Bronchial epithelial cell (primary cell): ENCODE data around the gene ABCF1. TPM values are rescaled to one million over a fixed set of nuclear protein-coding genes. Genes with fewer than 3 reads are reported as not detected.

Source experiments
- DNase-seq: peaks from one replicate; pipeline ENCODE4 v3.0.0-alpha.2; 2010; ENCODE audit warnings: low read depth
- FAIRE-seq: peaks from 2 replicates; lab custom pipeline; 2011; peaks lifted over from hg19 to GRCh38; lab: Jason Lieb, UNC
- H3K27me3 ChIP-seq: 2 replicates; pipeline ENCODE4 v1.5.1; 2011; ENCODE audit warnings: low read length; ENCODE audit not compliant: control insufficient read depth, insufficient read depth
- H3K36me3 ChIP-seq: 2 replicates; pipeline ENCODE4 v1.5.1; 2011; ENCODE audit warnings: low read length; ENCODE audit not compliant: control insufficient read depth, insufficient read depth
- H3K4me3 ChIP-seq: 2 replicates; pipeline ENCODE4 v1.5.1; 2011; ENCODE audit warnings: mild to moderate bottlenecking, low read depth, low read length, control low read depth
- total RNA-seq: library from RNA; depleted of rRNA; stranded (reverse); fragments of >200 nt; gene quantifications from 2 replicates; pipeline ENCODE4 v1.2.1, GENCODE V29; 2014
- TF ChIP-seq, protein P1 (sequence below): IDR thresholded peaks from 2 replicates; pipeline ENCODE4 v1.5.1; 2011; ENCODE audit warnings: mild to moderate bottlenecking, moderate library complexity, low read length, control low read depth, inconsistent platforms; ENCODE audit not compliant: insufficient read depth, severe bottlenecking

The ABCF1 gene
- total RNA-seq, 1 donor from 2014 or later: 31.9 TPM

DNA sequence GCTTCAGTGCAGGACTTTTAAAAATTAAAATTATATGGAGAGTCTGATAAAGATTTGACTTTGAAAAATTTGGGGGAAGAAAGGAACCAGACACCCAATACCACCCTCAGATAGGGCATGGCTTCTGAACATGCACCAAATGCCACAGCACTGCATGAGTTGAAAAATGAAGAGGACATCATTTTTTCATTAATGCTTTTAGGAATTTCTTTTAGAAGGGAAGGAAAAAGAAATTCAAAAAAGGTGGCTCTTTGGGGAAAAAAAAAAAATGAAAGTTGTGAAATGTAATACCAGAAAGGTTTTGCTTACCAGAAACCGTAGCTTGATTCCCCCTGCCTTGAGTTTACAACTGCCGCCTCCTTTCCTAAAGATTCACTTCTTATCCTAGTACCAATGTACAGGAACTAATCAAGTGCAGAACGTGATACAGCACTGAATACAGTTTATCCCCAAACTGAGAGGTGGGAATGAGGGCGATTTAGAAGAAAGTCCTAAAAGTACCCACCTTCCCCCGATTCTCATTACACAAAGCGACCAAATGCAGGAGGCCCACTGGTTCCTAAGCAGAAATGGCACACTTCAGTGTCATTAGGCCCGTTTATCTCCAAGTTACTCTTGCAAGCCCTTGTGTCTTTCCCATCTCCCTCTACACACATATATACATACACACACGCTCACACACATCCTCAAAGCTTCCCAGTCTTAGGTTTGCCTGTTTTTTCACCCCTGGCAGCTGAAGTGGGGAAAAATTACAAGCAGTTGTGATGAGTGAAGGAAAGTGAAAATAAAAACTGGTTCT, 43.0 kb downstream of the ABCF1 start:
- Histone ChIP-seq H3K4me3 (peak overlapping the region; percentile 0), H3K27me3 (no peaks in the 10 kb centered on the region), H3K36me3 (peaks cover 11% of the 10 kb centered on the region)
- DNase-seq: no peak
- FAIRE-seq: no peak
- TF ChIP-seq, protein P1, sequence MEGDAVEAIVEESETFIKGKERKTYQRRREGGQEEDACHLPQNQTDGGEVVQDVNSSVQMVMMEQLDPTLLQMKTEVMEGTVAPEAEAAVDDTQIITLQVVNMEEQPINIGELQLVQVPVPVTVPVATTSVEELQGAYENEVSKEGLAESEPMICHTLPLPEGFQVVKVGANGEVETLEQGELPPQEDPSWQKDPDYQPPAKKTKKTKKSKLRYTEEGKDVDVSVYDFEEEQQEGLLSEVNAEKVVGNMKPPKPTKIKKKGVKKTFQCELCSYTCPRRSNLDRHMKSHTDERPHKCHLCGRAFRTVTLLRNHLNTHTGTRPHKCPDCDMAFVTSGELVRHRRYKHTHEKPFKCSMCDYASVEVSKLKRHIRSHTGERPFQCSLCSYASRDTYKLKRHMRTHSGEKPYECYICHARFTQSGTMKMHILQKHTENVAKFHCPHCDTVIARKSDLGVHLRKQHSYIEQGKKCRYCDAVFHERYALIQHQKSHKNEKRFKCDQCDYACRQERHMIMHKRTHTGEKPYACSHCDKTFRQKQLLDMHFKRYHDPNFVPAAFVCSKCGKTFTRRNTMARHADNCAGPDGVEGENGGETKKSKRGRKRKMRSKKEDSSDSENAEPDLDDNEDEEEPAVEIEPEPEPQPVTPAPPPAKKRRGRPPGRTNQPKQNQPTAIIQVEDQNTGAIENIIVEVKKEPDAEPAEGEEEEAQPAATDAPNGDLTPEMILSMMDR: no peak

GRCh38 chr6:30614843-30615218, 43.6 kb downstream of the ABCF1 start:
- H3K4me3 ChIP-seq: peak overlapping the region; percentile 64
- DNase-seq: peak; percentile 96
- no peak for FAIRE-seq
- peaks cover 15% of the 10 kb centered on the region for H3K36me3 ChIP-seq
- H3K27me3 ChIP-seq: no peaks in the 10 kb centered on the region
- TF ChIP-seq, protein P1: no peak

DNA sequence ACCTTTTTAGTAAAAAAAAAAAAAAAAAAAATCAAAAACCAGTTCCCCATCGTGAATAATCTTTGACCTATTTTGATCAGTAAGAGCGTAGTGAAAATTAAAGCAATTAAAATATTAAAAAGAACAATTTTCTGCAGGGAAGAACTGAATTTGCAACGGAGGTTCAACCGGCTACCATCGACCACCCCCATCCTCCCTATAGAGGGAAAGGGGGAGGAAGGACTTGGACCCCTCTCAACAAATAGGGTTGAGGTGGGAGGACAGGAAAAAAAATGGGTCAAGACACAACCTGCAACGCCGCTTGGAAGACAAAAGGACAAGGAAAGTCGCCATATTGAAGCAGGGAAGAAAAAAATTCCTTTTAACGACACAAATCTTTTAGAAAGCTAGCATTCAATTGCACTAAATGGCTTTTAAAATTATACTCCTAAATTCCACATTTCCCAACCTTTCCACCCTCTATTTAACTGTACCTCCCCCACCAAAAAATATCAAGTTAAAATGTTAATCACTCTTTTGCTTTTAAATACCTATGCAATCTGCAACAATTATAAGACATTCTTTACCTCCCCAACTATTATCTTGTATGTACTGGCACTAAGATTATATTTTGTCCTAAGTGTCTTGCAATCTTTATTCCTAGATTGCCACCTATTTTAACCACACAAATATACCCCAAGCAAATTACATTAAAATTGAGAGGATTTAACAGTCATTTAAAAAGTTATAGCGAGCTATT, 44.1 kb downstream of the ABCF1 start:
- FAIRE-seq (no peak), DNase-seq (peak; percentile 67)
- TF ChIP-seq, protein P1: no peak

DNA sequence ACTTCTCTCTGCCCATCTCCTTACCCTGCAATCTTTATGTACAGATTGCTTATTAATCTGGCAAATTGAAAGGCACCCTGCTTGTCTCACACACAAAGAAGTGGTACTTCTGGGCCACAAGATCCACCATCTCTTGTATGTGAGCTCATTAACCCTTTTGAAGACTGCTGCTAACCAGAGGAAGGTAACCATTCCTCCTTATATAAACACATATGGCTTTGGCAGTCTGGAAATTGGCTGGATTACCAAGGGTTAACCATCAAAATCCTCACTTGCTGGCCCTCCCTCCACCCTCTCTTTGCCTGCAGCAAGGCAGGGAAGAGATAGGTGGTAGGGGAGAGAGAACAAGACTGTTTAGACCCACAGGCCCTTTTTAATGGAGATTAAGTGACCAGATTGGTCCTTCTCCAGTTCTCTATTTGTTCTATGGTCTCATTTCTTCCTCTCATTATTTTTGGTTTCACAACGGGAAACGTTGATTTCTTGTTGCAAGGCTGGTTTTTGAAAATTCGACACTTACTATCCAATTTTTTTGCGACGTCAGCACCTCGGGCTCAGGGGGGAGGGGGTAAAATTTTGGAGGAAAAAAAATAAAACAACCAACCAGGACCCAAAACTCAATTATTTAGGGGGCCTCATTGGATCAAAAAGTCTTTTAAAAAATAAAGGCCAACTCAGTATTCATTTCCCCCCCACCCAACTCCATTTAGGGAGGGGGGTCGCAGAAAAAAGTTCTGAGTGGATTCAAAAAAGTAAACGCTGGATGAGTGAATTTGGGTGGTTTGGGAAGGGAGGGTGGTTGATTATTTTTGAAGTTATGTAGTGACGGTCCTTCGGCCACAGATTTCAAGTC, 44.9 kb downstream of the ABCF1 start:
- Histone ChIP-seq H3K36me3 (peaks cover 15% of the 10 kb centered on the region), H3K27me3 (no peaks in the 10 kb centered on the region), H3K4me3 (peak overlapping the region; percentile 64)
- TF ChIP-seq, protein P1: no peak
- DNase-seq: no peak
- no peak for FAIRE-seq

More for the DNA sequence above, 44.1 kb downstream of the ABCF1 start:
- H3K36me3 ChIP-seq: peaks cover 14% of the 10 kb centered on the region
- H3K27me3 ChIP-seq: no peaks in the 10 kb centered on the region
- peak overlapping the region; percentile 64 for H3K4me3 ChIP-seq

DNA sequence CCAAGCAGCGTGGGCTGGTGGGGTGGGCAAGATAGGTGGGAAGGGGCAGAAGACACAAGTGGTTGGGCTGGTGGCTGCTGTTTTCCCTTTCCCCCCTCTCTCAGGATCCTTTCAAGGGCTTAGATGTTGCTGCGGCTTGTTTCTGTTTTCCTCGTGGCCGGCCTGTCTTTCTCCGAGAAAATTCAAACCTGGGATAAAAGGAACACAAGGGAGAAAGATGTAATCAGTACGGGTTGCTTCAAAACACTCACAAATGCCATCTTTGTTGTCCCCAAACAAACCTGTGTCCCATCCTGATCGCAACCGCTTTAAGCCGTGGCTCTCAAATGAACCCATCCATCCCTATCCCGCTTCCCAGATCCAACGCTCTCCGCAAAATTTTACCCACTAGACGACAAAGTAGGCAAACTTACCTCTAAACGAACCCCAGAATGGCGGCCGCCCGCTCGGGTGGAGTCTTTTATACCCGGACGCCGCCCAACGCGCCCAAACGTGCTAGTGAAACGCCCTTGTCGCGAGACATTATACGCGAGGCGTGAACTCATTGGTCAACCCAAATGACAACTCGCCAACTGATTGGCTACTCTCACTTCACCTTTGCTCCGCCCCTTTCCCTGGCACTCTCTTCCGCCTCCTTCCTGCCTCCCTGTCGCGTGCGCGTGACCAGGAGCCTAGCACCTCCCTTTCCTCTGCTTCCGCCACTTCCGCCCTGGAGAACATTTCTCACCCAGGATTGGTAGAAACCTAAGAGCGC, 45.7 kb downstream of the ABCF1 start, which contains the start of gene PPP1R10:
Gene PPP1R10 (minus strand): TSS at position 433 of the 754 bp plus-strand sequence. CDS start 7,299 bp downstream, outside the sequence.
- peaks cover 15% of the 10 kb centered on the region for H3K36me3 ChIP-seq
- peak; percentile 99 for DNase-seq
- TF ChIP-seq, protein P1: no peak
- peak within 1 kb of the TSS; percentile 73 for H3K4me3 ChIP-seq
- peak; percentile 76 for FAIRE-seq
- H3K27me3 ChIP-seq: no peaks in the 10 kb centered on the region
